ENCODE results near the gene PECR.

DNA sequence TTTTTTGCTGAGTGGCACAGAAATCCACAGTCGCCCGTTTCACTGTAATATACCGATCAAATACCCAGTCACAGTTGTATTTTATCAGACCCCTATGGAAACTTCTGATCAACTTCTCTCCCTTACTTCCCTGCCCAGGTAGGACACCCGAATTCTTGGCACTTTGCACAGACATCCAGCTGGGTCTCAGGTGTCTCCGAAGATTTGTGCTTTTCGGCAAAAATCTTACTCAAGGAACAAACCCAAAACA, 68.9 kb downstream of the PECR start:
- TF ChIP-seq, protein P1, sequence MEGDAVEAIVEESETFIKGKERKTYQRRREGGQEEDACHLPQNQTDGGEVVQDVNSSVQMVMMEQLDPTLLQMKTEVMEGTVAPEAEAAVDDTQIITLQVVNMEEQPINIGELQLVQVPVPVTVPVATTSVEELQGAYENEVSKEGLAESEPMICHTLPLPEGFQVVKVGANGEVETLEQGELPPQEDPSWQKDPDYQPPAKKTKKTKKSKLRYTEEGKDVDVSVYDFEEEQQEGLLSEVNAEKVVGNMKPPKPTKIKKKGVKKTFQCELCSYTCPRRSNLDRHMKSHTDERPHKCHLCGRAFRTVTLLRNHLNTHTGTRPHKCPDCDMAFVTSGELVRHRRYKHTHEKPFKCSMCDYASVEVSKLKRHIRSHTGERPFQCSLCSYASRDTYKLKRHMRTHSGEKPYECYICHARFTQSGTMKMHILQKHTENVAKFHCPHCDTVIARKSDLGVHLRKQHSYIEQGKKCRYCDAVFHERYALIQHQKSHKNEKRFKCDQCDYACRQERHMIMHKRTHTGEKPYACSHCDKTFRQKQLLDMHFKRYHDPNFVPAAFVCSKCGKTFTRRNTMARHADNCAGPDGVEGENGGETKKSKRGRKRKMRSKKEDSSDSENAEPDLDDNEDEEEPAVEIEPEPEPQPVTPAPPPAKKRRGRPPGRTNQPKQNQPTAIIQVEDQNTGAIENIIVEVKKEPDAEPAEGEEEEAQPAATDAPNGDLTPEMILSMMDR (IDR thresholded peaks at IDR 0.05; ENCODE audit: low read depth, low read length) = no peak
- TF ChIP-seq EZH2phosphoT487 (IDR thresholded peaks at IDR 0.05; ENCODE audit: low read depth) = no peak

Measured in OCI-LY3 (cell line).